OCI-LY3 (cell line): ENCODE results near the gene ZFC3H1.

Source experiments
- EZH2phosphoT487 ChIP-seq: fragments of 200-600 bp; shearing (Covaris generic); IDR thresholded peaks from 2 replicates; pipeline ENCODE4 v1.6.1; 2018; ENCODE audit warnings: antibody characterized with exemption, mixed run types, low read depth
- TF ChIP-seq, protein P1 (sequence below): fragments of 200-600, 300-600 bp; sonication (generic); IDR thresholded peaks from 2 replicates; pipeline ENCODE4 v1.5.1; 2014; ENCODE audit warnings: antibody characterized with exemption, low read length, low read depth

DNA sequence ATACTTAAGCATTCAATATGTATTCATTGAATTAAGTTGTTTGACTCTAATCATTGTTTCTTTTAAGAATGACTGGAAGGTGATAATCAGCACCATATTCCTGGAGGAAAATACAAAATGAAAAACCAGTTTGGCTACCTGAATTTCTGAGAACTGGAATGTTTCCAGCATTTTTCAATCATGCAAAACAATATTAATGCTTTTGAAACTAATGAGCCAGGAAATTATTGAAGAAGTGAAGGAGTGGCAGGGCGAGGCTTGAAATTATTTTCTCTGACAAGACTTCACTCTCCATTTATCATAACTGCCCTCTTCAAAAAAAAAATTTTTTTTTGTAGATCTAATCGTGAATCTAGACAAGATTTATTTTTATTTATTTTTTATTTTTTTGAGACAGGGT is 41.3 kb upstream of the ZFC3H1 start:
- no peak for TF ChIP-seq EZH2phosphoT487
- TF ChIP-seq, protein P1, sequence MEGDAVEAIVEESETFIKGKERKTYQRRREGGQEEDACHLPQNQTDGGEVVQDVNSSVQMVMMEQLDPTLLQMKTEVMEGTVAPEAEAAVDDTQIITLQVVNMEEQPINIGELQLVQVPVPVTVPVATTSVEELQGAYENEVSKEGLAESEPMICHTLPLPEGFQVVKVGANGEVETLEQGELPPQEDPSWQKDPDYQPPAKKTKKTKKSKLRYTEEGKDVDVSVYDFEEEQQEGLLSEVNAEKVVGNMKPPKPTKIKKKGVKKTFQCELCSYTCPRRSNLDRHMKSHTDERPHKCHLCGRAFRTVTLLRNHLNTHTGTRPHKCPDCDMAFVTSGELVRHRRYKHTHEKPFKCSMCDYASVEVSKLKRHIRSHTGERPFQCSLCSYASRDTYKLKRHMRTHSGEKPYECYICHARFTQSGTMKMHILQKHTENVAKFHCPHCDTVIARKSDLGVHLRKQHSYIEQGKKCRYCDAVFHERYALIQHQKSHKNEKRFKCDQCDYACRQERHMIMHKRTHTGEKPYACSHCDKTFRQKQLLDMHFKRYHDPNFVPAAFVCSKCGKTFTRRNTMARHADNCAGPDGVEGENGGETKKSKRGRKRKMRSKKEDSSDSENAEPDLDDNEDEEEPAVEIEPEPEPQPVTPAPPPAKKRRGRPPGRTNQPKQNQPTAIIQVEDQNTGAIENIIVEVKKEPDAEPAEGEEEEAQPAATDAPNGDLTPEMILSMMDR: no peak
